Heart right ventricle (tissue), 16 donors: ENCODE results near the gene CRYBG3. TPM values are rescaled to one million over a fixed set of nuclear protein-coding genes. Genes with fewer than 3 reads are reported as not detected.

Experiments used
- ATAC-seq, 8 donors: fragments of 200-7000 bp; cut with Tn5 transposase; one replicate each; pipeline ENCODE4 v1.9.1; 2020; ENCODE audit warnings: mild to moderate bottlenecking in 8 of 8, moderate library complexity in 8 of 8, moderate number of reproducible peaks in 1 of 8
- DNase-seq, 2 donors: peaks; one replicate each; pipeline ENCODE4 v3.0.0-alpha.2; 2020
- H3K27ac ChIP-seq, 10 donors: fragments of 200-600 bp; sonication (generic) in 2 of 10; one replicate each; pipeline versions ENCODE4 v1.5.0 to v1.8.0; 2020 to 2022; ENCODE audit warnings: mild to moderate bottlenecking in 3 of 10
- H3K27me3 ChIP-seq, 7 donors: fragments of 200-600 bp; one replicate each; pipeline ENCODE4 v1.8.0; 2021 to 2022; ENCODE audit warnings: mild to moderate bottlenecking in 2 of 7
- H3K36me3 ChIP-seq, 9 donors: fragments of 200-600 bp; sonication (generic) in 1 of 9; one replicate each; pipeline versions ENCODE4 v1.5.0 to v1.8.0; 2020 to 2022; ENCODE audit warnings: mild to moderate bottlenecking in 2 of 9
- H3K4me1 ChIP-seq, 9 donors: fragments of 200-600 bp; sonication (generic) in 1 of 9; one replicate each; pipeline versions ENCODE4 v1.5.0 to v1.8.0; 2020 to 2022; ENCODE audit warnings: mild to moderate bottlenecking in 4 of 9
- H3K4me3 ChIP-seq, 10 donors: fragments of 200-600 bp; sonication (generic) in 2 of 10; one replicate each; pipeline versions ENCODE4 v1.5.0 to v1.8.0; 2020 to 2022; ENCODE audit warnings: mild to moderate bottlenecking in 7 of 10, moderate library complexity in 2 of 10
- H3K9me3 ChIP-seq, 11 donors: fragments of 200-600 bp in 10 of 11; sonication (generic) in 2 of 11; one replicate each; pipeline versions ENCODE4 v1.5.0 to v1.8.0; 2013 to 2022; ENCODE audit warnings: mild to moderate bottlenecking in 2 of 11, control low read depth in 1 of 11, moderate library complexity in 1 of 11
- CTCF ChIP-seq, 9 donors: fragments of 200-600 bp; sonication (generic) in 2 of 9; IDR thresholded peaks; one replicate each; pipeline versions ENCODE4 v1.5.0 to v1.8.0; 2021 to 2022; ENCODE audit warnings: antibody characterized with exemption in 9 of 9, mild to moderate bottlenecking in 5 of 9, moderate library complexity in 1 of 9
- WGBS, 2 donors: extraction: QIAGEN DNeasy Blood & Tissue Kit; methylation state at CpG; one replicate each; pipeline ENCODE4 v1.1.7; 2013; ENCODE audit warnings: inconsistent platforms in 1 of 2; 5-methylcytosine and 5-hydroxymethylcytosine counted together
- intact Hi-C, 10 donors: fragments of 100-400 bp; cut with DNase I; formaldehyde crosslinking; loops; one replicate each; pipeline versions ENCODE4 v1.11.1 to v1.14.2; 2022
- polyA plus RNA-seq, 2 donors: library from polyadenylated mRNA; stranded (reverse); fragments of 200-250 nt; gene quantifications; one replicate each; pipeline ENCODE4 v1.2.3, GENCODE V29; 2013
- total RNA-seq, 10 donors: library from RNA; stranded (reverse); fragmentation: NEBNext Ultra II Directional in 3 of 10; extraction: Animal tissue kit (Norgen Biotek cat#: 25700) in 3 of 10; gene quantifications; one replicate each; pipeline versions ENCODE4 v1.2.1 to v1.2.4, GENCODE V29; 2021 to 2023
- donor health status: Arrhythmogenic right ventricular cardiomyopathy.
- donor health status: ischemic (EF 13 %, LVEDD 7.1; RV severe dilation, severe dysfunction).
- donor health status: healthy with polysubstance abuse.
- donor health status: DM: no; HTN: yes; CAD: no.
- donor health status: DM: no; HTN: no; CAD: no.
- donor health status: ischemic (EF 25% LVEDD 6.9; RV normal size, moderate dysfunction).
- donor health status: ischemic (EF 25% LVEDD 5.7; RV mildly dilated, moderate dysfunction).
- donor health status: healthy.
- donor health status: DM: yes; HTN: yes; CAD: no.
- donor health status: Ischemic cardiomyopathy.
- donor health status: ischemic (EF 35%, LVEDD 5.7; RV mildly dilated, moderate dysfunction).
- donor health status: nonischemic (EF 11% LVEDD 7.7; RV severe dilation, severe dysfunction).
- donor health status: DM: yes; HTN: yes; CAD: no.
- donor health status: PGD.
- donor health status: ischemic (EF 29% LVEDD 5.4; RV normal size, mild dysfunction).
- donor health status: nonischemic (EF 23%, LVEDD 6.1; RV moderate dilation, normal function).

CRYBG3 gene
- total and polyA plus RNA-seq, 12 donors, result 8.0 to 39.2 (median 25.5) TPM

GRCh38 chr3:97932387-97932801, 110.6 kb downstream of the CRYBG3 start:
- H3K4me1 ChIP-seq, result peaks cover 0 to 29% (median 3%) of the 10 kb centered on the region in 9 donors
- peaks cover 0 to 6% (median 0%) of the 10 kb centered on the region in 11 donors for H3K9me3 ChIP-seq
- peak; percentile 69 to 85 (median 81) for ATAC-seq
- H3K4me3 ChIP-seq, result no peak overlapping the region
- DNase-seq, result peak in 1 of 2 donors; percentile 22
- intact Hi-C loops, result loop anchor here in 1 of 10 donors (10.0 kb wide), 1 partner anchor 82 kb away; no protein-coding TSS in a partner anchor
- 56 to 58% methylated on average over 4 of the region's 4 CpGs for WGBS, 2 donors
- TF ChIP-seq CTCF (IDR thresholded peaks at IDR 0.05), result no peak
- H3K27ac ChIP-seq, result peak overlapping the region in 5 of 10 donors; percentile 9 to 36 (median 18)
- H3K27me3 ChIP-seq, result no peaks in the 10 kb centered on the region
- H3K36me3 ChIP-seq, result peaks cover 0 to 98% (median 31%) of the 10 kb centered on the region in 9 donors

- Histone ChIP-seq H3K27me3 (no peaks in the 10 kb centered on the region), H3K9me3 (peaks cover 0 to 5% (median 0%) of the 10 kb centered on the region in 11 donors), H3K4me3 (no peak overlapping the region), H3K36me3 (peaks cover 0 to 99% (median 28%) of the 10 kb centered on the region in 9 donors), H3K27ac (no peak overlapping the region), H3K4me1 (peaks cover 0 to 25% (median 3%) of the 10 kb centered on the region in 9 donors)
- intact Hi-C loops, result loop anchor here in 1 of 10 donors (10.0 kb wide), 1 partner anchor 80 kb away; no protein-coding TSS in a partner anchor
- whole genome bisulfite sequencing, 2 donors, result 97% methylated on average over 3 of the region's 3 CpGs
- DNase-seq (no peak), ATAC-seq (no peak)
- no peak for TF ChIP-seq CTCF (IDR thresholded peaks at IDR 0.05)
Observed at GRCh38 chr3:97934980-97935695, 113.3 kb downstream of the CRYBG3 start.

GRCh38 chr3:97935842-97936241, 114.0 kb downstream of the CRYBG3 start:
- intact Hi-C loops, result loop anchor here in 1 of 10 donors (10.0 kb wide), 1 partner anchor 79 kb away; no protein-coding TSS in a partner anchor

More at GRCh38 chr3:97935842-97936241, 114.0 kb downstream of the CRYBG3 start:
- Histone ChIP-seq H3K27me3 (no peaks in the 10 kb centered on the region), H3K27ac (no peak overlapping the region), H3K4me1 (peaks cover 0 to 25% (median 3%) of the 10 kb centered on the region in 9 donors), H3K9me3 (no peaks in the 10 kb centered on the region), H3K36me3 (peaks cover 0 to 99% (median 28%) of the 10 kb centered on the region in 9 donors), H3K4me3 (no peak overlapping the region)
- TF ChIP-seq CTCF (IDR thresholded peaks at IDR 0.05), result no peak
- peak in 1 of 8 donors; percentile 26 for ATAC-seq
- no peak for DNase-seq
- 97 to 100% methylated on average over 1 of the region's 1 CpG for WGBS, 2 donors
